HepG2 (cell line): ENCODE data around the gene CFAP210. TPM values are rescaled to one million over a fixed set of nuclear protein-coding genes. Genes with fewer than 3 reads are reported as not detected.
A peak's percentile ranks its signal among the peaks of the same experiment; 100 is the strongest.

Experiments
- CHD4 ChIP-seq: fragments of 200-600 bp; sonication (generic); IDR thresholded peaks from 2 replicates; pipeline ENCODE4 v1.7.0; 2017; ENCODE audit warnings: mild to moderate bottlenecking, low read length, borderline replicate concordance
- GLI4 ChIP-seq: sonication (generic); formaldehyde crosslinking; IDR thresholded peaks from 2 replicates; pipeline ENCODE4 v1.5.1; 2020; ENCODE audit warnings: missing genetic modification reagents, mild to moderate bottlenecking, moderate library complexity, borderline replicate concordance
- HMGA1 ChIP-seq: sonication (generic); formaldehyde crosslinking; conservative IDR thresholded peaks from 2 replicates; pipeline ENCODE4 v1.4.0; 2020; ENCODE audit warnings: missing genetic modification reagents
- MYC ChIP-seq: sonication (generic); formaldehyde crosslinking; IDR thresholded peaks from 2 replicates; pipeline ENCODE4 v1.9.0; 2021; ENCODE audit warnings: missing genetic modification reagents, borderline replicate concordance
- REL ChIP-seq: sonication (generic); formaldehyde crosslinking; conservative IDR thresholded peaks from 2 replicates; pipeline ENCODE4 v1.8.0; 2022; ENCODE audit warnings: mild to moderate bottlenecking, missing genetic modification reagents, moderate library complexity
- SP140L ChIP-seq: sonication (generic); formaldehyde crosslinking; IDR thresholded peaks from 2 replicates; pipeline ENCODE4 v1.4.0; 2020; ENCODE audit warnings: missing genetic modification reagents, borderline replicate concordance
- STAT6 ChIP-seq: sonication (generic); formaldehyde crosslinking; IDR thresholded peaks from 2 replicates; pipeline ENCODE4 v1.4.0; 2020; ENCODE audit warnings: missing genetic modification reagents, mild to moderate bottlenecking, borderline replicate concordance
- THRA ChIP-seq: sonication (generic); formaldehyde crosslinking; IDR thresholded peaks from 2 replicates; pipeline ENCODE4 v1.4.0; 2020; ENCODE audit warnings: missing genetic modification reagents, borderline replicate concordance
- ZBTB34 ChIP-seq: sonication (generic); formaldehyde crosslinking; IDR thresholded peaks from 2 replicates; pipeline ENCODE4 v1.8.0; 2022; ENCODE audit warnings: mild to moderate bottlenecking, missing genetic modification reagents
- ZNF383 ChIP-seq: sonication (generic); formaldehyde crosslinking; IDR thresholded peaks from 2 replicates; pipeline ENCODE4 v1.4.0; 2020; ENCODE audit warnings: missing genetic modification reagents, mild to moderate bottlenecking, borderline replicate concordance
- ZNF788 ChIP-seq: sonication (generic); formaldehyde crosslinking; IDR thresholded peaks from 2 replicates; pipeline ENCODE4 v1.5.0; 2020; ENCODE audit warnings: mild to moderate bottlenecking, missing genetic modification reagents, borderline replicate concordance
- ZSCAN30 ChIP-seq: sonication (generic); formaldehyde crosslinking; IDR thresholded peaks from 2 replicates; pipeline ENCODE4 v1.5.0; 2020; ENCODE audit warnings: mild to moderate bottlenecking, missing genetic modification reagents
- polyA plus RNA-seq, 8 experiments: library from polyadenylated mRNA; depleted of rRNA in 3 of 8; stranded (reverse) in 7 of 8; unstranded in 1 of 8; fragments of >200 nt; fragmentation: Illumina TruSeq in 4 of 8; extraction: Trizol in 4 of 8; gene quantifications; 2 replicates each; pipeline versions ENCODE4 v1.2.1 to v1.2.3, GENCODE V29; 2011 to 2016; ENCODE audit warnings: low read depth in 4 of 8, missing spikeins in 1 of 8, mixed read lengths in 1 of 8; ENCODE audit not compliant: insufficient read depth in 1 of 8
- total RNA-seq, 5 experiments: library from RNA; depleted of rRNA; stranded (reverse); fragments of >200 nt; fragmentation: Illumina TruSeq; extraction: Trizol; gene quantifications; 2 replicates each; pipeline ENCODE4 v1.2.3, GENCODE V29; 2016; ENCODE audit warnings: low read depth in 1 of 5
- TF ChIP-seq, protein P1 (sequence below): sonication (generic); formaldehyde crosslinking; conservative IDR thresholded peaks from 2 replicates; pipeline ENCODE4 v1.8.1; 2023; ENCODE audit warnings: missing genetic modification reagents
- TF ChIP-seq, protein P2 (sequence below): sonication (generic); IDR thresholded peaks from 2 replicates; pipeline ENCODE4 v1.6.1; 2016; ENCODE audit warnings: low read depth, borderline replicate concordance
- TF ChIP-seq, protein P3 (sequence below): sonication (generic); formaldehyde crosslinking; IDR thresholded peaks from 2 replicates; pipeline ENCODE4 v1.8.1; 2023; ENCODE audit warnings: mild to moderate bottlenecking, moderate library complexity, missing genetic modification reagents

The CFAP210 gene
- total and polyA plus RNA-seq, 2 of the 13 experiments (the other 11 are each of a cell fraction or from before 2014, with no cell fraction given), result 0.18 TPM; not detected in 1

DNA sequence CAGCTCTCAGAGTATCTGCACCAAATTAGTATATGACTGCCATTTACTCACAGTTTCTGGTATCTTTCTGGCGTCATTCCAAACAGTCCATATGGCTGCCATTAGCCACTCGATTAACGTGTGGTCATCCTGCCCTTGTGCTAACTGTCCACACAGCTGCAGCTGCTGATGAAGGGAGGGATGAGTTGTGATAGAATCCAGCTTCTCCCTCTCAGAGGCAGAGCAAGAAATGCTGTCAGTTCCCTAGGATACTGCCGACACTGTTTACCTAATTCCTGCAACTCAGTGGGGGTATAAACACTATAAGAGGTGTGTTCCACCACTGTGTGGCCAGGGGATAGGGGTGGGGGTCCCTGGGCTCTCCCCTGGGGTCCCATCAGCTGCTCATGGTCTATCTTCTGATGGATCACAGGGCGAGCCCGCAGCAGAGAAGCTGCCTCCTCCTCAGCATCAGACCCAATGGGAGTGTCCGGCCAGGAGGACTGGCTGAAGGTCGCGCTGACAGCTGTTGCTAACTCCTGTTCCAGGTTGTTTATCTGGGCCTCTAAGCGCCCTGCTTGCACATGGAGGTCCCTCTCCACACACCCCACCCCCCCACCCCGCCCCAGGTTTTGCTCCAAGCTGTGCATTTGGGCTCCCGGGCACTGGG lies 22.2 kb upstream of the CFAP210 start (continued):
- TF ChIP-seq, protein P1, sequence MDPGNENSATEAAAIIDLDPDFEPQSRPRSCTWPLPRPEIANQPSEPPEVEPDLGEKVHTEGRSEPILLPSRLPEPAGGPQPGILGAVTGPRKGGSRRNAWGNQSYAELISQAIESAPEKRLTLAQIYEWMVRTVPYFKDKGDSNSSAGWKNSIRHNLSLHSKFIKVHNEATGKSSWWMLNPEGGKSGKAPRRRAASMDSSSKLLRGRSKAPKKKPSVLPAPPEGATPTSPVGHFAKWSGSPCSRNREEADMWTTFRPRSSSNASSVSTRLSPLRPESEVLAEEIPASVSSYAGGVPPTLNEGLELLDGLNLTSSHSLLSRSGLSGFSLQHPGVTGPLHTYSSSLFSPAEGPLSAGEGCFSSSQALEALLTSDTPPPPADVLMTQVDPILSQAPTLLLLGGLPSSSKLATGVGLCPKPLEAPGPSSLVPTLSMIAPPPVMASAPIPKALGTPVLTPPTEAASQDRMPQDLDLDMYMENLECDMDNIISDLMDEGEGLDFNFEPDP, result 0 out of 2 replicates have a peak, but pooled peaks have one; percentile 27
- TF ChIP-seq STAT6 (CRISPR knock-in tag) (no peak), MYC (CRISPR knock-in tag) (peak; percentile 37; the same call in 1 of the 2 replicates), ZNF788 (CRISPR knock-in tag) (0 out of 2 replicates have a peak, but pooled peaks have one; percentile 3), HMGA1 (CRISPR knock-in tag) (no peak), ZNF383 (CRISPR knock-in tag) (no peak), GLI4 (CRISPR knock-in tag) (no peak), ZSCAN30 (CRISPR knock-in tag) (no peak), THRA (CRISPR knock-in tag) (no peak), ZBTB34 (no peak), CHD4 (no peak), REL (CRISPR knock-in tag) (0 out of 2 replicates have a peak, but pooled peaks have one; percentile 54), SP140L (CRISPR knock-in tag) (no peak)
- TF ChIP-seq, protein P2, sequence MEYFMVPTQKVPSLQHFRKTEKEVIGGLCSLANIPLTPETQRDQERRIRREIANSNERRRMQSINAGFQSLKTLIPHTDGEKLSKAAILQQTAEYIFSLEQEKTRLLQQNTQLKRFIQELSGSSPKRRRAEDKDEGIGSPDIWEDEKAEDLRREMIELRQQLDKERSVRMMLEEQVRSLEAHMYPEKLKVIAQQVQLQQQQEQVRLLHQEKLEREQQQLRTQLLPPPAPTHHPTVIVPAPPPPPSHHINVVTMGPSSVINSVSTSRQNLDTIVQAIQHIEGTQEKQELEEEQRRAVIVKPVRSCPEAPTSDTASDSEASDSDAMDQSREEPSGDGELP, result peak; percentile 59; the same call in 1 of the 2 replicates
- TF ChIP-seq, protein P3, sequence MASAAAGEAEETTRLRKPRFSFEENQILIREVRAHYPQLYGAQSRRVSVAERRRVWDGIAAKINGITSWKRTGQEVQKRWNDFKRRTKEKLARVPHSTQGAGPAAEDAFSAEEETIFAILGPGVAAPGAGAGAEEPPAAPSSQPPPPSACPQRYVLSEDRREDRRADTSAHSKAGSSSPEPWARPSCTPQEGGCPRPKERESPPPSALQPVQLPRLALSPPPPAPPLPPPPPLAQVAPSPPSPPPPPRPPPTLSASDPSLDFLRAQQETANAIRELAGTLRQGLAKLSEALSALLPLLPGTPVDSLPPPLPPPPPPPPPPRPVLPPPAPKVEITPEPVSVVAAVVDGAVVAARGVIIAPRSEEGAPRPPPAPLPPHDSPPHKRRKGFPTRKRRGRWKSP (CRISPR knock-in tag), result 0 out of 2 replicates have a peak, but pooled peaks have one; percentile 19
- TF ChIP-seq, all 625 proteins: peak for 14
